ENCODE results near the gene DONSON.

The DONSON gene

DNA sequence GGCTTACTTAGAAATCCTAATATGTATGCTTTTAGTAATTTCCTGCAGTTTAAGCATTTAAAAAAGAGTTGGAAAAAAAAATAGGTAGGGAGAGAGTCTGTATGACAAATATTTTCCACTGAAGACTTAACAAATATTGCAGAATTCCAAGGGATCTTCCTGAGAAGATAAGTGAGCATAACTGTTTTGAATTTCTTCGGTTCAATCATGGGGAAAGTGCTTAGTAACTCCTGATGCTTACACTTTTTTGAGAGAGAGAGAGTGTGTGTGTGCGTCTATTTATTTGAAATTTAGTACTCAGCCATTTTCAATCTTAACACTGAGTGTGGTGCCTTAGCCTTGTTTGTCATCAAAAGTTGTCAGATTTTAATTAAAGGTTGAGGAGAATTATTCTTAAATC is 27.1 kb downstream of the DONSON start:
- no peak for DNase-seq

DNA sequence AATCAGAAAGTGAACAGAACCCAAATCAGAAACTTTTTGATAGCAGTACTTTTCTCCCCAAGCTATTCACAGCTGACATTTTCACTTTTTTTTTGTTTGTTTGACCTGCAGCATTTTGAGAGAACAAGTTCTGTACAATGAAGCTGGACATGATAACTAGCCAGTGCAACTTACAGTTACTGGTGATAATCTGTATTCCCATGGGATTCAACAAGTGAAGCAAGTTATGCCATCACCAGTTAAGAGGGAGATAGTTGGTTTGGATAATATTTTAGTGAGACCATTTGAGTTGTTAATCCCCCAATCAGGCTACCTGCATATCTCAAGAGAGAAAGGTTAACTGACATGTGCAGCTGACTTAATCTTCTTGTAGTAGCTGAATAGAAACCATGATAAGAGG is 27.5 kb downstream of the DONSON start:
- DNase-seq = no peak

DNA sequence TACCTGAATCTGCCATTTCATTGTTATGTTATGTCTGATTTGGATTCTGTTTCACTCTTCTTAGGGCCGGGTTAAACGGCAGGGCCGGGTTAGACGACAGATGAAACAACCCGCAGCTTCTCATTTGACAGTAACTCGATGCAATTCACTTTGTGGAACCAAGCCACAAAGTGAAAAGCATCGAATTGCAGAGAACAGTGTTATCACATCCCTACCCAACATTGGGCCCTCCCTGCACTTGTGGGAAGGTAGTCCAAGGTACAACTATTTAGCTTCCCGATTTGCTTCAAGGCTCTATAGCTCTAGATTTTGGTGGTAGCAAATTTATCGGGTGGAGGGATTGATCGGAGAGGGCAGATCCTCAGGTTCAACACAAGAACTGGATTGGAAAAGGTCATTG is 28.7 kb downstream of the DONSON start:
- no peak for DNase-seq

DNA sequence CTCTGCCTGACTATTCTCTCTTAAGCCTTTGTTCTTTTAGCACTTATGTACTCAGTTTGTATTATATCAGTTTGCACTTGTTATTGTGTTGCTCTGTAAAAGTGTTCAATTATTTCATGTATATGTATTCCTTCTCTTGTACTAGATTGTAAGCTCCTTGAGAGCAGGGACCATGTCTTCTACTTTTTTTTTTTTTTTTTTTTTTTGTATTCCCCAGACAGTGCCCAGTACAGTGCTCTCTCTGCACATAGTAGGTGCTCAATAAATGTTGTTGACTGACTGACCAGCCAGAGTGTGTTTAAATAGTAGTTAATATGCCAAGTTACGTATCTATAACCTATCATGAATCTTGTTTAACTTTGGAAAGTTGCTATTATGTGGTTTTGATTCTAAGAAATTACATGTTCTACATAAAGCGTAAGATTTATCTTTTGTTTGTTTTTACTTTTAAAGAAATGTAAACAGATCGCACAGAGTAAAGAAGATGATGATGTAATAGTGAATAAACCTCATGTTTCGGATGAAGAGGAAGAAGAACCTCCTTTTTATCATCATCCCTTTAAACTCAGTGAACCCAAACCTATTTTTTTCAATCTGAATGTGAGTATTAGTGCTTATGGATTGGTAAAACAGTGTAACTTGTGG is 29.6 kb downstream of the DONSON start:
- DNase-seq = no peak

DNA sequence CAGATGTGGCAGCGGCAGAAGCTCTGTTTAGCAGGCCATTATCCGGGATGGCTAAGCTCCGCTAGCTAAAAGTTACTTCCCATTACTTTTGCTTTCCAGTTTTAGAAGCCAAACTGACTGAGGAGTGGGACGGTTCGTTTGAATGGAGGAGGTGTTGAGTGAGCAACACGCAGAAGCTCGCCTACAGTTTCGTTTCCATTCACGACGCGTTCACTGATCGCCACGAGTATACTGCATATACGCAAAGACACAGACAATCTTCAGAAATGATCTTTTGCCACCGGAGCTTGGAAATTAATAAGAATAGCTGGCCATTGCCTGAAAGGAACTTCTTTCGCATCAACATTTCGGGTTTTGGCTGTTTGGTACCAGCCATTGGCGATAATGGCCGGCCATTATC is 31.0 kb downstream of the DONSON start:
- no peak for DNase-seq

DNA sequence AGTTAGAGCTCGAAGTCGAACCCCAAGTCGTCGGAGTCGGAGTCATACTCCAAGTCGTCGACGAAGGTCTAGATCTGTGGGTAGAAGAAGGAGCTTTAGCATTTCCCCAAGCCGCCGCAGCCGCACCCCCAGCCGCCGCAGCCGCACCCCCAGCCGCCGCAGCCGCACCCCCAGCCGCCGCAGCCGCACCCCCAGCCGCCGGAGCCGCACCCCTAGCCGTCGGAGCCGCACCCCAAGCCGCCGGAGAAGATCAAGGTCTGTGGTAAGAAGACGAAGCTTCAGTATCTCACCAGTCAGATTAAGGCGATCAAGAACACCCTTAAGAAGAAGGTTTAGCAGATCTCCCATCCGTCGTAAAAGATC is 33.5 kb downstream of the DONSON start:
- no peak for DNase-seq

DNA sequence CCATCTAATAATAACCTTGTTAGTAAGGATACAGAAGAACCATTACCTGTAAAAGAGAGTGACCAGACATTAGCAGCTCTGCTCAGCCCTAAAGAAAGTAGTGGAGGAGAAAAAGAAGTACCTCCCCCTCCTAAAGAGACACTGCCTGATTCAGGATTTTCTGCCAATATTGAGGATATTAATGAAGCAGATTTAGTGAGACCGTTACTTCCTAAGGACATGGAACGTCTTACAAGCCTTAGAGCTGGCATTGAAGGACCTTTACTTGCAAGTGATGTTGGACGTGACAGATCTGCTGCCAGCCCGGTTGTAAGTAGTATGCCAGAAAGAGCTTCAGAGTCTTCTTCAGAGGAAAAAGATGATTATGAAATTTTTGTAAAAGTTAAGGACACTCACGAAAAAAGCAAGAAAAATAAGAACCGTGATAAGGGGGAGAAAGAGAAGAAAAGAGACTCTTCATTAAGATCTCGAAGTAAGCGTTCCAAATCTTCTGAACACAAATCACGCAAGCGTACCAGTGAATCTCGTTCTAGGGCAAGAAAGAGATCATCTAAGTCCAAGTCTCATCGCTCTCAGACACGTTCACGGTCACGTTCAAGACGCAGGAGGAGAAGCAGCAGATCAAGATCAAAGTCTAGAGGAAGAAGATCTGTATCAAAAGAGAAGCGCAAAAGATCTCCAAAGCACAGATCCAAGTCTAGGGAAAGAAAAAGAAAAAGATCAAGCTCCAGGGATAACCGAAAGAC is 34.1 kb downstream of the DONSON start:
- DNase-seq = no peak

DNA sequence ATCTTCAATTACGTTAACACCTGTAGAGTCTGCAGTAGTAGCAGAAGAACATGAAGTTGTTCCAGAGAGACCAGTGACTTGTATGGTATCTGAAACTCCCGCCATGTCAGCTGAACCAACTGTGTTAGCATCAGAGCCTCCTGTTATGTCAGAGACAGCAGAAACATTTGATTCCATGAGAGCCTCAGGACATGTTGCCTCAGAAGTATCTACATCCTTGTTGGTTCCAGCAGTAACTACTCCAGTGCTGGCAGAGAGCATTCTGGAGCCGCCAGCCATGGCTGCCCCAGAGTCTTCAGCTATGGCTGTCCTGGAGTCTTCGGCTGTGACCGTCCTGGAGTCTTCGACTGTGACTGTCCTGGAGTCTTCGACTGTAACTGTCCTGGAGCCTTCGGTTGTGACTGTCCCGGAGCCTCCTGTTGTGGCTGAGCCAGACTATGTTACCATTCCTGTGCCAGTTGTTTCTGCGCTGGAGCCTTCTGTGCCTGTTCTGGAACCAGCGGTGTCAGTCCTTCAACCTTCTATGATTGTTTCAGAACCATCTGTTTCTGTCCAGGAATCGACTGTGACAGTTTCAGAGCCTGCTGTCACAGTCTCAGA is 35.4 kb downstream of the DONSON start:
- DNase-seq = no peak

DNA sequence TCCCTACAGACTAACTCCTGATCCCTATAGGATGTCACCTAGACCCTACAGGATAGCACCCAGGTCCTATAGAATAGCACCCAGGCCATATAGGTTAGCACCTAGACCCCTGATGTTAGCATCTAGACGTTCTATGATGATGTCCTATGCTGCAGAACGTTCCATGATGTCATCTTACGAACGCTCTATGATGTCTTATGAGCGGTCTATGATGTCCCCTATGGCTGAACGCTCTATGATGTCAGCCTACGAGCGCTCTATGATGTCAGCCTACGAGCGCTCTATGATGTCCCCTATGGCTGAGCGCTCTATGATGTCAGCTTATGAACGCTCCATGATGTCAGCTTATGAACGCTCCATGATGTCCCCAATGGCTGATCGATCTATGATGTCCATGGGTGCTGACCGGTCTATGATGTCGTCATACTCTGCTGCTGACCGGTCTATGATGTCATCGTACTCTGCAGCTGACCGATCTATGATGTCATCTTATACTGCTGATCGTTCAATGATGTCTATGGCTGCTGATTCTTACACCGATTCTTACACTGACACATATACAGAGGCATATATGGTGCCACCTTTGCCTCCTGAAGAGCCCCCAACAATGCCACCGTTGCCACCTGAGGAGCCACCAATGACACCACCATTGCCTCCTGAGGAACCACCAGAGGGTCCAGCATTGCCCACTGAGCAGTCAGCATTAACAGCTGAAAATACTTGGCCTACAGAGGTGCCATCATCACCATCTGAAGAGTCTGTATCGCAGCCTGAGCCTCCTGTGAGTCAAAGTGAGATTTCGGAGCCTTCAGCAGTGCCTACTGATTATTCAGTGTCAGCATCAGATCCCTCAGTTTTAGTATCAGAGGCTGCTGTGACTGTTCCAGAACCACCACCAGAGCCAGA is 36.1 kb downstream of the DONSON start:
- DNase-seq = no peak

DNA sequence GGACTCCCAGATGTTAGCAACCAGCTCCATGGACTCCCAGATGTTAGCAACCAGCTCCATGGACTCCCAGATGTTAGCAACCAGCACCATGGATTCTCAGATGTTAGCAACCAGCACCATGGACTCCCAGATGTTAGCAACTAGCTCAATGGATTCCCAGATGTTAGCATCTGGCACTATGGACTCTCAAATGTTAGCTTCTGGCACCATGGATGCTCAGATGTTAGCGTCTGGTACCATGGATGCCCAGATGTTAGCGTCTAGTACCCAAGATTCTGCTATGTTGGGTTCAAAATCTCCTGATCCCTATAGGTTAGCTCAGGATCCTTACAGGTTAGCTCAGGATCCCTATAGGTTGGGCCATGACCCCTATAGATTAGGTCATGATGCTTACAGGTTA is 36.8 kb downstream of the DONSON start:
- no peak for DNase-seq

DNA sequence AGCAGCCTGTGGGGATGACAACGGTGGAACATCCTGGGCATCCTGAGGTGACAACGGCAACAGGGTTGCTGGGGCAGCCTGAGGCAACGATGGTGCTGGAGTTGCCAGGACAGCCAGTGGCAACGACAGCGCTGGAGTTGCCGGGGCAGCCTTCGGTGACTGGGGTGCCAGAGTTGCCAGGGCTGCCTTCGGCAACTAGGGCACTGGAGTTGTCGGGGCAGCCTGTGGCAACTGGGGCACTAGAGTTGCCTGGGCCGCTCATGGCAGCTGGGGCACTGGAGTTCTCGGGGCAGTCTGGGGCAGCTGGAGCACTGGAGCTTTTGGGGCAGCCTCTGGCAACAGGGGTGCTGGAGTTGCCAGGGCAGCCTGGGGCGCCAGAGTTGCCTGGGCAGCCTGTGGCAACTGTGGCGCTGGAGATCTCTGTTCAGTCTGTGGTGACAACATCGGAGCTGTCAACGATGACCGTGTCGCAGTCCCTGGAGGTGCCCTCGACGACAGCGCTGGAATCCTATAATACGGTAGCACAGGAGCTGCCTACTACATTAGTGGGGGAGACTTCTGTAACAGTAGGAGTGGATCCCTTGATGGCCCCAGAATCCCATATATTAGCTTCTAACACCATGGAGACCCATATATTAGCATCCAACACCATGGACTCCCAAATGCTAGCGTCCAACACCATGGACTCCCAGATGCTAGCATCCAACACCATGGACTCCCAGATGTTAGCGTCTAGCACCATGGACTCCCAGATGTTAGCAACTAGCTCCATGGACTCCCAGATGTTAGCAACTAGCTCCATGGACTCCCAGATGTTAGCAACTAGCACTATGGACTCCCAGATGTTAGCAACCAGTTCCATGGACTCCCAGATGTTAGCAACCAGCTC is 37.5 kb downstream of the DONSON start:
- DNase-seq = no peak

DNA sequence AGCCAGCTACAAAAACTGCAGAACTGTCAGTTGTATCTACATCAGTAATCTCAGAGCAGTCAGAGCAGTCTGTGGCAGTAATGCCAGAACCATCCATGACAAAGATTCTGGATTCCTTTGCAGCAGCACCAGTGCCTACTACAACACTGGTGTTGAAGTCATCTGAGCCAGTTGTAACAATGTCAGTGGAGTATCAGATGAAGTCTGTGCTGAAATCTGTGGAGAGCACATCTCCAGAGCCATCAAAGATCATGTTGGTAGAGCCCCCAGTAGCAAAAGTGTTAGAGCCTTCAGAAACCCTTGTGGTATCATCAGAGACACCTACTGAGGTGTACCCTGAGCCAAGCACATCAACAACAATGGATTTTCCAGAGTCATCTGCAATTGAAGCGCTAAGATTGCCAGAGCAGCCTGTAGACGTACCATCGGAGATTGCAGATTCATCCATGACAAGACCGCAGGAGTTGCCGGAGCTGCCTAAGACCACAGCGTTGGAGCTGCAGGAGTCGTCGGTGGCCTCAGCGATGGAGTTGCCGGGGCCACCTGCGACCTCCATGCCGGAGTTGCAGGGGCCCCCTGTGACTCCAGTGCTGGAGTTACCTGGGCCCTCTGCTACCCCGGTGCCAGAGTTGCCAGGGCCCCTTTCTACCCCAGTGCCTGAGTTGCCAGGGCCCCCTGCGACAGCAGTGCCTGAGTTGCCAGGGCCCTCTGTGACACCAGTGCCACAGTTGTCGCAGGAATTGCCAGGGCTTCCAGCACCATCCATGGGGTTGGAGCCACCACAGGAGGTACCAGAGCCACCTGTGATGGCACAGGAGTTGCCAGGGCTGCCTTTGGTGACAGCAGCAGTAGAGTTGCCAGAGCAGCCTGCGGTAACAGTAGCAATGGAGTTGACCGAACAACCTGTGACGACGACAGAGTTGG is 38.4 kb downstream of the DONSON start:
- no peak for DNase-seq

DNA sequence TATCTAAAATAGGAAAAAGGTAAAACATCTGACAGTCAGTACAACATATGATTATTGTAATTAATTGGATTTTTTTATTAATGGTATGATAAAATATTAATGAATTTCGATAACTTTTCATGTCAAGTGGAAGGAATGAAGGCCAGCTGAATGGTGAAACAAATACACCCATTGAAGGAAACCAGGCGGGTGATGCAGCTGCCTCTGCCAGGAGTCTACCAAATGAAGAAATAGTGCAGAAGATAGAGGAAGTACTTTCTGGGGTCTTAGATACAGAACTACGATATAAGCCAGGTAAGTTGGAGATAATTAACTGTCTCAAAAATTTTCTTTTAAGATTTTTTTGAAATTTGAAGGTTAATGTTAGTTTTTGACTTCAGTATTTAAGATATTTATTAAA is 42.4 kb downstream of the DONSON start:
- no peak for DNase-seq

DNA sequence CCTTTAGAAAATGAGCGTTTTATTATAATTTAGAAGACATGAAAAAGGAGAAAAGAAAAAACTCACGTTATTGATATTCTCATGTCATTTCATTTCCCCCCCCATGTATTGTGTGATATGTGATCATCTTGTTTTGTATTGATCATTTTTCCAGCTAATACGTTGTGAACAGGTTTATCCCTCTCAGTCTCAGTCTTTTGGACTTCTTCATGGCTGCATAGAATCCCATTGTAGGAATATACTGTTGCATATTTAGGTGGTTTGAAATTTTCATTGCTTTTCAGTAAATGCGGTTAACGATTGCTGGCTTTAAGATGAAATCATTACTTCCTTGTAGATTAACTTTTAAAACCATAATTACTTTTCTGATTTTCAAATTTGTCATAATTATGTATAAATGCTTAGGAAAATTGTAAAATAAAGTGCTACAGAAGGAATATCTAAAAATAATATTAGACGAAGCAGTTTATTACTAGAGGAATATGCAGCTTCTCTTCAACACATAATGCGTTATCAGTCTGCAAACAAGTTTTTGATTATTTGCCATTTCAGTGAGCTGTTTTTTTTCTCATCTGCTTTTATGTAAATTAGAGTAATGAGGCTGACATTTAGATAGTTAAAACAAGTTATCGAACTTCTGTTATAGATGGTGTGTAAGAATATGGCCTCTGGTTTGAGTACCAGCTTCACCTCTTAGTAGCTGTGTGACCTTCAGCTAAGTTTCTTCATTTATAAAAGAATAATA is 43.9 kb downstream of the DONSON start:
- DNase-seq = peak; percentile 47

DNA sequence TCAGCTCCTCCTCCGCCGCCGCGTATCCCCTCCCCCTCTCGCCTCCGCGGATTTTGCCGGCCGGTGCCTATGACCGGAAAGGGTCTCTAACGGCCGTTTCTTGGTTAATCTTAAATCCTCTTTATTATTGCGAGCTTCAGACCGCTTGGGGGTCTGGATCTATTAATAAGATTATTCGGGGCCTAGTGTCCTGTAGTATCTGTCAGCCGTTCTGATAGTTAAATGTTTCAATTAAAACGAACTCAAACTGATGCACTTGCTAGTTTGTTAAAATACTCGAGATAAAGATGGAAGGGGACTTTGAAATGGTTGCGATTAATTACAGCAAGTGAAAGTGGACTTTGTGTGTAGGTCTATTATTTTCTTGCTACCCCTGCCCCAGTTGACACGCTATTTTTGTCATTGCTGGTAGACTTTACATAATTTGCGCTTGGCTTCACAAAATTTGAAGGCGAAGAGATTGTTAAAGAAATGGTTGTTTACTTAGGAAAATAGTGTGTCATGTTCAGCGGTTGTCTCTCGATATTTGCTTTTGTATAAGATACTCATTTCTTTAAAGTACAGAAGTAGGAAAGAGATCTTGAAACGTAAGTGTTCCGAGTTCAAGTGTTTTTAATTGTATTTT is 44.9 kb downstream of the DONSON start:
- no peak for DNase-seq

DNA sequence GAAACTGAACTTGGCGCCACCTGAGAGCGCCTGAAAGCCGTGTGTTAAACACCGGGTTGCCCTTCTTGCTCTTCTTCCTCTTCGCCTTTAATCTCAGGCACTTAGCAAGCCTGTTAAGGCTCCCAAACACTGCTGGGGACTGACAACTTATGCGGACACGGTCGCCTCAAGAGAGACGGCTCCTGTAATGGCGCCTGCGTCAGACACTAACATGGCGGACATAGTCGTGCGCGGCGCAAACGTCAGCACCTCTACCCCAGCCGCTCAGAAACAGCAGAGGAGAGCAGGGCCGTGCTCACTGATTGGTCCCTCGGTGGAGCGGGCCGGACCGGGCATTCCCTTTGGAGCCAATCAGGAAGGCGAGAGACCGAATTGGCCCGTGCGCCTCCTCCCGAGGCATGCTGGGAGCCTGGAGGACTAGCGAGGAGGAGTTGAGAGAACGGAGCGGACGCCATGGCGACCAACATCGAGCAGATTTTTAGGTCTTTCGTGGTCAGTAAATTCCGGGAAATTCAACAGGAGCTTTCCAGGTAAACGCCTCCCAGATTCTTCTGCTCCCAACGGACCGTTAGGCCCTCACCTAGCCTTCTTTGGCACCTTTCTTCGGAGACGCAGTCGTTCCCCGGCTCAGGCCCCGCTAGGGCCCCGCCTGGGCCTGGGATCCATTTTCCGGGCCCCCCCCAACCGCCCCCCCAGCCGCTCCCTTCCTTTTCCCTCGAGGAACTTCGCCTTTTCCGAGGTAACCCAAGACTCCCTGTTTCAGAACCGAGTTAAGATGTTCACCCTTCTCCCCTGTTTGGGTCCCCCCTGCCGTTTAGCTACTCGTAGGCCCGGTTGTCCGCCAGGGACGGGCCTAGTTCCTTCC is 45.6 kb downstream of the DONSON start, which contains the start of gene SON:
SON (plus strand) TSS at position 399 of the 865 bp plus-strand sequence; CDS start at position 454, 55 bp downstream.
- DNase-seq = peak; percentile 100

DNA sequence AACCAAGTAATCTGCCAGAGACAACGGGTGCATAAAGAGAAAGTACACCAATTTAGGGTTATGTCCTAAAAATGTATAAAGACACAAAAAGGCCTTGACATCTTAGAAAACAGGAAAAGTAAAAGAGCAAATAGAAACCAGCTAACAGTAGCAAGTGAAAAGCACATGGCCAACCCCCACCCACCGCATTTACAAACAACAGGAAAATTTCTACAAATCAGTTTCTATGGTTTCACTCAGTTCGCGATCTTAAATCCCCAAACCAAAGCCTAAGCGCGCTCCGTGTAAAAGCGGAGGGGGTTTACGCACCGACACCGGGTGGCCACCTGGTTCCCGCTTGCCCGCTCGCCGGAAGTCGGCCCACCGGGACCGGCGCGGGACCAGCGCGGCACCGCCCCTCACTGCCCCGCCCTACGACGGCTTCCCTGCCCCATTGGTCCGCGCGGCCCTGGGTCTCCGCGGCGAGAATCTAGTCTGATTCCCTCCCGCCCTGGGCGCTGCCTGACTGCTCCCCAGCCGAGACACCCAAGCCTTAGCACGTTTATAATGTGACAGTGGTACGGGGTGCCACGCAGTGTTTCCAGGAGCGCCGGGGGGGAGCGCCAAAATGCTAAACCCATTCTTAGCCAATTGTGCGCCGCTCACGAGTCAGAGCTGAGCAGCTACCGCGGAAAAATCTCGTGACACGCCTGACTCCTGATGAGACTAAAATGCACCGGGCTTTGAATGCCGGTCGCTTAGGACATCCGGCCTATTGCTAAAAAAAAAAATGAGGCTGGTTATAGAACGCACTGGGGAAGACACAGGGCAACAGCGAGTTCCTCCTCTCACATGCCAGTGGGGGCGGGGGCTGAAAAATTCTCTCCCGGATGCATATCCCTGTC is 46.5 kb downstream of the DONSON start, which contains the start of gene GART:
GART (minus strand) TSS at position 362 of the 884 bp plus-strand sequence. CDS start 2,802 bp downstream, outside the sequence.
- peak; percentile 92 for DNase-seq

Data from OCI-M1 (cell line).